ENCODE results near the gene IL36B.

The IL36B gene

GRCh38 chr2:113091231-113091896 is 38.7 kb upstream of the IL36B start:
- Histone ChIP-seq H3K9me3 (replicated peaks in 1 of 11) (peaks cover 0 to 17% (median 10%) of the 10 kb centered on the region in 11 experiments; a peak in 12 of 22 replicates), H3K4me2 (peak overlapping the region in 2 of 11 experiments; percentile 65 to 85; a peak in 4 of 22 replicates), H3K27ac (no peak overlapping the region), H3K4me3 (no peak overlapping the region), H4K20me1 (no peaks in the 10 kb centered on the region), H3K36me3 (no peaks in the 10 kb centered on the region), H3K27me3 (no peaks in the 10 kb centered on the region), H3K9ac (no peak overlapping the region), H3K4me1 (peaks cover 0 to 48% (median 4%) of the 10 kb centered on the region in 10 experiments; a peak in 9 of 20 replicates)
- TF ChIP-seq Cebpa-rat (IDR thresholded peaks at IDR 0.05): no peak

- H3K4me2 ChIP-seq: peak overlapping the region in 5 of 11 experiments; percentile 29 to 85 (median 61); a peak in 9 of 22 replicates
- peaks cover 0 to 56% (median 4%) of the 10 kb centered on the region in 10 experiments; a peak in 9 of 20 replicates for H3K4me1 ChIP-seq
- no peak overlapping the region for H3K4me3 ChIP-seq
- H3K9ac ChIP-seq: no peak overlapping the region
- peak overlapping the region in 1 of 11 experiments; percentile 37; a peak in 3 of 22 replicates for H3K27ac ChIP-seq
- no peak for TF ChIP-seq Cebpa-rat (IDR thresholded peaks at IDR 0.05)
- no peaks in the 10 kb centered on the region for H4K20me1 ChIP-seq
- H3K9me3 ChIP-seq (replicated peaks in 1 of 11): peaks cover 0 to 9% (median 5%) of the 10 kb centered on the region in 11 experiments; a peak in 9 of 22 replicates
- no peaks in the 10 kb centered on the region for H3K36me3 ChIP-seq
- no peaks in the 10 kb centered on the region for H3K27me3 ChIP-seq
These were observed 37.2 kb upstream of the IL36B start for GRCh38 chr2:113089916-113090315.

GRCh38 chr2:113088213-113088992 is 35.7 kb upstream of the IL36B start:
- Histone ChIP-seq H3K9ac (no peak overlapping the region), H3K4me3 (no peak overlapping the region), H3K9me3 (replicated peaks in 1 of 11) (no peaks in the 10 kb centered on the region), H3K4me2 (peak overlapping the region in 2 of 11 experiments; percentile 21 to 57; a peak in 4 of 22 replicates), H3K27me3 (no peaks in the 10 kb centered on the region), H3K4me1 (peaks cover 0 to 71% (median 4%) of the 10 kb centered on the region in 10 experiments; a peak in 9 of 20 replicates), H3K27ac (no peak overlapping the region), H4K20me1 (no peaks in the 10 kb centered on the region), H3K36me3 (no peaks in the 10 kb centered on the region)
- no peak for TF ChIP-seq Cebpa-rat (IDR thresholded peaks at IDR 0.05)

GRCh38 chr2:113085542-113085941 is 32.9 kb upstream of the IL36B start:
- Histone ChIP-seq H3K4me3 (no peak overlapping the region), H3K4me1 (peaks cover 0 to 72% (median 4%) of the 10 kb centered on the region in 10 experiments; a peak in 9 of 20 replicates), H3K9ac (no peak overlapping the region), H3K4me2 (peak overlapping the region in 2 of 11 experiments; percentile 19 to 29; a peak in 3 of 22 replicates), H3K27ac (no peak overlapping the region), H4K20me1 (no peaks in the 10 kb centered on the region), H3K9me3 (replicated peaks in 1 of 11) (no peaks in the 10 kb centered on the region), H3K27me3 (no peaks in the 10 kb centered on the region), H3K36me3 (no peaks in the 10 kb centered on the region)
- TF ChIP-seq Cebpa-rat (IDR thresholded peaks at IDR 0.05): no peak

- H3K9me3 ChIP-seq (replicated peaks in 1 of 11): no peaks in the 10 kb centered on the region
- no peak overlapping the region; a peak in 1 of 22 replicates for H3K27ac ChIP-seq
- no peaks in the 10 kb centered on the region for H4K20me1 ChIP-seq
- peaks cover 0 to 66% (median 0%) of the 10 kb centered on the region in 10 experiments; a peak in 7 of 20 replicates for H3K4me1 ChIP-seq
- H3K36me3 ChIP-seq: no peaks in the 10 kb centered on the region
- no peak for TF ChIP-seq Cebpa-rat (IDR thresholded peaks at IDR 0.05)
- no peak overlapping the region for H3K4me3 ChIP-seq
- H3K9ac ChIP-seq: no peak overlapping the region
- H3K27me3 ChIP-seq: no peaks in the 10 kb centered on the region
- peak overlapping the region in 3 of 11 experiments; percentile 19 to 55 (median 55); a peak in 5 of 22 replicates for H3K4me2 ChIP-seq
These were observed 31.8 kb upstream of the IL36B start for GRCh38 chr2:113084249-113085000.

GRCh38 chr2:113083296-113083695 is 30.6 kb upstream of the IL36B start:
- Histone ChIP-seq H3K27me3 (no peaks in the 10 kb centered on the region), H3K27ac (peak overlapping the region in 1 of 11 experiments; percentile 55; a peak in 1 of 22 replicates), H3K4me2 (peak overlapping the region in 3 of 11 experiments; percentile 18 to 55 (median 55); a peak in 5 of 22 replicates), H3K4me3 (no peak overlapping the region), H3K36me3 (no peaks in the 10 kb centered on the region), H3K9ac (no peak overlapping the region), H3K4me1 (peaks cover 0 to 61% (median 0%) of the 10 kb centered on the region in 10 experiments; a peak in 7 of 20 replicates), H4K20me1 (no peaks in the 10 kb centered on the region), H3K9me3 (replicated peaks in 1 of 11) (no peaks in the 10 kb centered on the region)
- no peak for TF ChIP-seq Cebpa-rat (IDR thresholded peaks at IDR 0.05)

GRCh38 chr2:113081488-113082210 is 29.0 kb upstream of the IL36B start:
- Histone ChIP-seq H3K4me2 (peak overlapping the region in 1 of 11 experiments; percentile 7; a peak in 2 of 22 replicates), H3K9ac (no peak overlapping the region), H3K9me3 (replicated peaks in 1 of 11) (no peaks in the 10 kb centered on the region), H3K4me1 (peaks cover 0 to 72% (median 4%) of the 10 kb centered on the region in 10 experiments; a peak in 8 of 20 replicates), H3K4me3 (no peak overlapping the region), H3K27me3 (no peaks in the 10 kb centered on the region), H3K27ac (no peak overlapping the region), H4K20me1 (no peaks in the 10 kb centered on the region), H3K36me3 (no peaks in the 10 kb centered on the region)
- TF ChIP-seq Cebpa-rat (IDR thresholded peaks at IDR 0.05): no peak

- no peaks in the 10 kb centered on the region for H3K9me3 ChIP-seq (replicated peaks in 1 of 11)
- TF ChIP-seq Cebpa-rat (IDR thresholded peaks at IDR 0.05): no peak
- H3K9ac ChIP-seq: no peak overlapping the region
- no peaks in the 10 kb centered on the region for H4K20me1 ChIP-seq
- H3K36me3 ChIP-seq: no peaks in the 10 kb centered on the region
- peaks cover 0 to 64% (median 4%) of the 10 kb centered on the region in 10 experiments; a peak in 8 of 20 replicates for H3K4me1 ChIP-seq
- no peak overlapping the region for H3K4me3 ChIP-seq
- H3K27ac ChIP-seq: no peak overlapping the region
- no peak overlapping the region for H3K4me2 ChIP-seq
- no peaks in the 10 kb centered on the region for H3K27me3 ChIP-seq
These were observed 27.5 kb upstream of the IL36B start for GRCh38 chr2:113080134-113080533.

All from BLaER1 treated with 17β-estradiol and CSF1 and Interleukin-3, amounts not matched to agents 10 nM and 100 nM (cell line).